RPMI7951 (cell line): ENCODE data around the gene MMP12. TPM values are rescaled to one million over a fixed set of nuclear protein-coding genes. Genes with fewer than 3 reads are reported as not detected.

ENCODE experiments used
- DNase-seq: peaks from one replicate; pipeline ENCODE4 v3.0.0-alpha.2; 2012; ENCODE audit warnings: low read depth
- total RNA-seq: library from RNA; depleted of rRNA; stranded (reverse); fragments of >200 nt; shearing (Covaris generic); gene quantifications from 2 replicates; pipeline ENCODE4 v1.2.3, GENCODE V29; 2014

MMP12 gene
- total RNA-seq, 1 experiment from 2014 or later, result 0.12 TPM

DNA sequence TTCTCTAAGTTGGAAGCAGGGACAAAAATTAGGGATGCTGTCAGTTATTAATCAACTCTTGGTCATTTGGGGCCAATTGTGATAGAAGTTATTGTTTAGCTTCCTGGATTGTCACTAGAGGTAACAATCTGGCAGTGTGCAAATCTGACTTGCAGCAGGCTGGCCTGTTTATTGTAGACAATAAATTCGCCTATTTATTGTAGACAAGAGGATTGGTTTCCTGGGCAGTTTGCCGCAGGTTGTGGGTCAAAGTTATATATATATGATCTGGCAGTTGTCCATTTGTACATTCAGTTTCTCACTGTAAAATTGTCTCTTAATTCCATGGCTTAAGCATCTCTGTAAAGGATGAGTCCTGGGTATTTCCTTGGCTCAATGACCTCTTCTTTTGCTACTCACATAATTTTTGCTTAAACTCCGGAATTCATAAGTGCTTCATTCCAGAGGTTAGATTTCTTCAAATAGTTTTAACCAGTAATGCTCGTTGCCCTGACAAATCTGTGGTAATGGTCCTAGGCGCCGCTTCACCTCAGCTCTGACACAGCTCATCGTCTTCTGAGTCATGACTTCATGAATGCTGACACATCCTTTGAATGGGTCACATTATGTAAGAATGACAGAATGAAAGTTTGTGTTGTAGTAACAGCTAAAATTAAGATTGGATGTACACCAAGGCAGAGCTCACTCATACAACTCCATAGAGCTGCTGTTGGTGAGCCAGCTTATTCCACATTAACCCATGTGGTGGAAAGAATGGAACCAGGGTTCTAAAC lies 23.6 kb downstream of the MMP12 start:
- DNase-seq, result peak; percentile 83

DNA sequence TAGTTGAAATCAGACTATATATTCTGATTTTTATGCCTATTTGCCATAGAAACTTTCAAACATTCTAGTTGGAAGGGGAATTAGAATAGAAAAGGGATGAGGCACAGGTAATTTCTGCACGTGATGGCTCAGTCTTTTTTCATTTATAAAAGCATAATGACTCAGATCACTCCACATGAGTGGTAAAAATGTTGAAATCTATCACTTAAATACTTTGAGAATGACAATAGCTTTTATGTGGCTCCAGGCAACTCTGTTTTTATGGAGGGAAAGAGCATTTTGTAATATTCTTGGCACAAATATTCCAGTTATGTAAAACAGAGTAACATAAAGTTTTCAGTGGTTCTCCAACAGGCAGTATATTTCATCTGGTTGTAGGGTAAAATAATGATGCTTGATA lies 25.5 kb downstream of the MMP12 start:
- DNase-seq, result peak; percentile 41

DNA sequence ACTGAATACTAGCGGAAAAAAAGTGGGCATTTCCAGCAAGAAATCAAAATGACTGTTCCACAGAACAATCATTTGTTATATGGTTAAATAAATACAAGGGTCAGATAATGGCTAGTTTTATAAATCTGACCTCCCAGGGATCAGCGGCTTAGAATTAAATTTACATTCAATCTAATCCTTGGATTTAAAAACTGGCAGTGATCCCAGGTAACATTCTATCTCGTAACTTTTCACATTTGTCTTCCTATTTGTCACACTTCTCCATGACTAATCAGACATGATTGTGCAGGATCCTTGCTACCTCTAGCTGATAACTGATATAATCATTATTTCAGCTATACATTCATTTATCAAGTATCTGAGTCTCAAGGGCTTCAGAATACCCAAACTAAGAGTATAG lies 28.5 kb downstream of the MMP12 start:
- no peak for DNase-seq

DNA sequence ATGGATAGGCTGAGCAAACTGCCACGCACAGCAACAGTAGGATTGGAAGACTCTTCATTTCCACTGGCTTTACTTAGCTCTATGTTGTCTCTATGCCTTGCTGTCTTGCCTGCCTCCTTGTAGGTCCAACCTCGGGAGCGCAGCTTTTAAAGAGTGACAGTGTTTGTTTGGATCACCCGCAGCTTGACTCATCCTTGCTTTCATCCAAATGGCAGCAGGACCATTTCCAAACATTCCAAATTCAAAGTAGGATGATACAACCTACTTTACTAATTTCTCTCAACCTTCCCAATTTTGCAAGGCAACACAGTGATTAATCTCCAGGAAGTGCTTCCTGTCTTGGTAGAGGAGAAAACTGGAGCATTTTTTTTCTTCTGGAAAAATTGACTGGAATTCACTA lies 31.3 kb downstream of the MMP12 start, which contains the start of gene MMP3:
TSS of gene MMP3 (minus strand) at position 121 of the 400 bp plus-strand sequence. CDS start at position 58, 63 bp downstream.
- peak; percentile 63 for DNase-seq

DNA sequence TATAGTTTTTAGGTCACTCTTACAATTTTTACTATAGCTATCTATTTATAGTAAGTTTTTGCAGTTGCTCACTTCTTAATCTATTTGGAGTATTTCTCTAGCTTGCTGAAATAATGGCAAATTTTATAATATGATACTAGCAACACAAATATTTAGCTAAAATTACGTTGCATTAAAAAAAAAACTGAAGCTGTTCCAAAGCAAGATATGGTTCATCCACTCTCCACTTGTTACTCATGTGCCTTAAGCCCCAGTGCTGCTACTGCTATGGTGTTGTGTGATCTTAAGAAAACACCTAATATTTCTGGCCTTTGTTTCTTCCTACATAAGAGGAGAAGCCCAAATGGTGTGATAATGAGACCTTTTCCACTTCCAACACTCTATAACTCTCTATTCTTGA lies 31.9 kb downstream of the MMP12 start:
- no peak for DNase-seq

- DNase-seq, result no peak
Observed at GRCh38 chr11:102840018-102840417, 34.8 kb downstream of the MMP12 start.

DNA sequence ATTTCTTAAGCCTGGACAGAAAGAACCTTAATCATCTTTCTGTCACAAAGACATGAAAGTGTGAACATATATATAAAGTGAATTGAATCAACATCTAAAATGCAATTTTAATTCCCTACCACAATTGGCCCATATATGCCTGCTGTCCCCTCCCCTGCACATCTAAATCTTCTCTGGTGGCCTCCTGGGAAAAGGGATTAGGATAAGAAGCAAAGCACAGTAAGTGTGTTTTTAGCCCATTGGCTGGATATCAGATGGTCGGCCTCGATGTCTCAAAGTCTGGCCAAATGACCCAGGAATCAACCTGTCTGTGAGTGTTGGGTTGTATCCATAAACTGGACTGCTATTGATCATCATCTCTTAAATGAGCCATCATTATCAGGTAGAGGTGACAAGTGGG lies 37.1 kb downstream of the MMP12 start:
- no peak for DNase-seq

DNA sequence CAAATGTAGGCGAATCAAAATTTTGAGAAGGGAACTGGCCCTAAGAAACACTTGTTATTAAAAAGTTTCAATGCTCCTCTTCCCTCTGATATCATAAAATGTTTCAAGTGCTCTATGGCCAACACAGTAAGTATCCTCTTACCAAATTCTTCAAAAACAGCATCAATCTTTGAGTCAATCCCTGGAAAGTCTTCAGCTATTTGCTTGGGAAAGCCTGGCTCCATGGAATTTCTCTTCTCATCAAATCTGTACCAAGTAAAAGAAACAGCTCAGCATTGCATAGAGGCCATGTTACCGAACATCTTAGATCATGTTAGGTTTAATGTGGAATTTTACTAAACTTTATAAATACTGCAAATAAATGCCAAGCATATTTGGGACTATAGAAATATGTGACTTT lies 37.6 kb downstream of the MMP12 start:
- no peak for DNase-seq

DNA sequence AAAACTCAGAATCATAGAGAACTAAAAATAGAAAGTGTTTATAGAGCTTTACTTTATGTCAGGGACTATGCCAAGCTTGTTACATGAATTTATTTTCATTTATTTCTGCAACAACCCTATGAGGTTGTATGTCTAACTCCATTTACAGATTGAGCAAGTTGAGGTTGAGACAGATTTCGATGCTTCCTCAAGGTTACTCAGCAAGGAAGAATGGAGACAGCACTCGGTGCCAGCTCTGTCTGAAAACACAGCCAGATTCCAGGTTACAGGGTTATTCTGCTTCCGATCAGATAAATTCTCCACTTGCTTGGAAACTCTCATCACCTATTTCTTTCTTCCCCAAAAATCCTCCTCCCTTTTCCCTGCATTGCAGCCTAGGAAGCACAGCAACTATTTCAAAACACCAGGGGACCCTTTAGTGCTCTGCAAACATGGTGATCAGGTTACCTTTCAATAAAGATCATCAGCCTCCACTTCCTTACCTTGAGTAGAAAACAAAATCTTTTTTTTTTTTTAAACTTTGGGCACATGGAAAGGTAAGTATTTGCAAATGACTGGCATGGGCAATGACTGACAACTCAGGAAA lies 38.4 kb downstream of the MMP12 start:
- peak; percentile 7 for DNase-seq

- DNase-seq, result no peak
Observed at GRCh38 chr11:102833731-102834130, 41.1 kb downstream of the MMP12 start.

DNA sequence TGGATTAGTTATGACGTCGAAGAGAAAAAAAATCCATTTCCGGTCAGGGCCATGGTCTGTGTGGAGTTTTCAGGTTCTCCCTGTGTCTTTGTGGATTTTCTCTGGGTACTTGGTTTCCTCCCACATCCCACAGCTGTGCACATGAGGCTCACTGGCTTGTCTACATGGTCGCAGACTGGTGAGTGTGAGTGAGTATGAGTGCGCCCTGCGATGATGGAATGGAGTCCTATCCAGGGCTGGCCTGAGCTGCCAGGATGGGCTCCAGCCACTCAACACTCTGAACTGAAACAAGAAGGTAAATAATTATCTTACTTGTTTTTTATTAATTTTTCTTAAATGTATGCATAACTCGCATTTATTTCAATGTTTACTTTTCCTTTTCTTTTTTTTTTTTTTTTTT lies 42.2 kb downstream of the MMP12 start:
- no peak for DNase-seq

DNA sequence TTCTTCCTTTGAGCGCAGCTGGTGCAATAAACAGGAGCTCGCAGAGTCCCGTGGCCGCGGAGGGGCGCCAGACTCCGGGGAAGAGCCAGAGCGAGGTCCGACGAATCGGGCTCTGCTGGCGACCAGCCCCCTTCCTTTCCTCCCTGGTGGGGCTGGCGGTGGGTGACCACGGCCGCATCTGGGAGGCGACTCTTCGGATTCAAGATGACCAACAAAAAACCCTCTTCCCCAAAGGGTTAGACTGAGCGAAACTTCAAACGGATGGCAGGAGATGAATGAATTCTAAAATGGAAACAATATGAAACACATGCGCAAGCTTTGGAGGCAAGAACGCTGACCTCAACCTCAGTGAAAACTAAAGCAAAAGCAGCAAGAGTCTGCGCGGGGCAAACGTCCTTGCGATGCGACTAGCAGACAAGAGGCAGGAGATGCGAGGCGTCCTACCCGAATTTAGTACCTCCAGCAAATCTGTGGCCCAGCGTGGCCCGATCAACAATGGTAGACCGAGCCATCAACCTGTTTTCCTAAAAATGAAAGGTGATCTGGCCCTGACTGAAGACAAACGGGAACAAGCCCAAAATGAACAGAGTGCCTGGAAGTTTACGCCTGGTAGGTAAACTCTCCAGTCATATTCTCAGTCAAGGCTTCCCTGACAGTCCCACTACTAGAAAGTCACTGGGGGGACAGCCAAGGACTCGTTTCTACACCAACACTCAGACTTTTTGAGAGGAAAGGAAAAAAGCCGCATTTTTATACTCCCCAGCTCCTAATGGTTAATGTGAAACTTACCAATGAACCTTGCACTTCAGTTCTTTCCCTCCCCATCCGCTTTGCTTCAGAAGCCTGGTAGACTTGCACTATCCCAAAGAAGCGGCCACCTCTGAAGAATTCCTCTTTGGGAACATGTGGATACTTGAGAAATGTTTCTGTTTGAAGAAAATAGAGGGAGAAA lies 43.0 kb downstream of the MMP12 start:
- no peak for DNase-seq

DNA sequence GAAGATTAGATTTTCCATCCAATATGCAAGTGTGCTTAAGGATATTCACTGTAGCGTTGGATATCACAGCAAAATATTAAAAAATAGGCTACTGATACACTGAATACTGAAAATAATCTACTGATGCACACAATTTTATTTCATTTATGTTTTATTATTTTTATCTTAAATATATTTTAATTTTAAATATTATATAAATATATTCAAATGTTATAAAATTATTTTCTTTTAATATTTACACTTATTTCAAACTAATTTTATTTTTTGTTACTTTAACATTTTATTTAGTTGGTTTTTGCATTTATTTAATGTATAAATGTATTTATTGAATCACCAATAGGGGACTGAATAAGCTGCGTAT lies 43.7 kb downstream of the MMP12 start:
- no peak for DNase-seq

DNA sequence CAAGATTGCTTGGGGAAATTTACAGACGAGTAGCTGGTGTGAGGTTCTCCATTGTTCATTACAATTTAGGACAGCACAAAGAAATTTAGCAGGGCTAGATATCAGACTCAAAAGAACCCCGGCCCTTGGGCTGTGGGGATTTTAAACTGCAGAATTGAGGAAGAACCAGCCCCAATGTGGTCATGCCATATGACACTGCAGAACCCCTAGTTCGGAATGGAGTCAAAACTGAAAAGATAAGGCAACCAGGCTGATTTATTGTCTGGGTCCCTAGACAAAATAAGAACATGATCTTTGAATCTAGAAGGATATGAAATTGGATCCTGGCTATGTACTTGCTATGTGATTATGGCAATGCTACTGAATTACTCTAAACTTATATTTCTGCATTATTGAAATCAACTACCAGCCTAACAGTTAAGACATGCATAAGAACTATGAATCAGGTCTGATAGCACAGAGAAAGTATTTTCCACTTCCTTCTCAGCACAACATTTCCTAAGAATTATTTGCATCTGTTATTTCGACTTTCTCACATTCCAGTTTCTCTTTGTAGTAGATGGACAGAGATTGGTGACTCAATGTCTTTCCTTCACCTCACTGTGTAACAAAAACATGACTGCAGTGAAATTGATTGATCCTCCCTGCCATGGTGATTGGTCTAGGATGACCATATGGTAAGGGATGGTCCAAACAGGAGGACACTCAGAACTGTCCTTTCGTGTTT lies 44.6 kb downstream of the MMP12 start:
- DNase-seq, result no peak

GRCh38 chr11:102829316-102830000 lies 45.3 kb downstream of the MMP12 start:
- no peak for DNase-seq

GRCh38 chr11:102824556-102824955 lies 50.2 kb downstream of the MMP12 start:
- DNase-seq, result no peak

GRCh38 chr11:102819491-102819890 lies 55.3 kb downstream of the MMP12 start:
- DNase-seq, result no peak

- DNase-seq, result no peak
Observed at GRCh38 chr11:102813484-102813883, 61.3 kb downstream of the MMP12 start.
